HG02571 (cell line): ENCODE measurements around the gene NDEL1.

Experiments
- ATAC-seq: cut with Tn5 transposase; IDR thresholded peaks from one replicate; pipeline ENCODE4 v1.9.1; 2021; ENCODE audit warnings: mild to moderate bottlenecking, moderate library complexity; ENCODE audit not compliant: unreplicated experiment

The NDEL1 gene

DNA sequence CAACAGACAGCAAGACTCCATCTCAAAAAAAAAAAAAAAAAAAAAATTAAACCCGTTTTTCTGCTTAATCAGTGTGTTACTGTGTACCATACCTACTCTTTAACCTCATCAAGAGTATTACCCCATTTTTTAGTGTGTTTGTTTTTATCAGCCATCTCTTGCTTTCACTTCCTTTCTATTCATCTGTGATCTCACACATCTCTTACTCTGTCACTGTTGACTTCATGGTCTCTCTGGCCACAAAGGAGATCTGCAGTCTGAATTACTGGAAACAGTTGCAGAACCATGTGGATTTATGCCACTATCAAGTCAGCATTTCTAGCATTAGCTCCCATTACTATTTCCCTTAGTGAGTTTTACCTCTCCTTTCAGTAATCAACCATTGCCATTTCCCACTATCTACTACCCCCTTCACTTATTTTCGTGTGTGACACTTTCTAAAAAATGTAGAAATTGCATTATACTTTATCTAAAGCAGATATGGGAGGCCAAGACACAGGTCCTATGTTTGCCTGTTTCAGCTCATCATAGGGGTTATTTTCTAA lies 20.1 kb downstream of the NDEL1 start:
- ATAC-seq: no peak

GRCh38 chr17:8458128-8458527 lies 22.4 kb downstream of the NDEL1 start:
- ATAC-seq: no peak

DNA sequence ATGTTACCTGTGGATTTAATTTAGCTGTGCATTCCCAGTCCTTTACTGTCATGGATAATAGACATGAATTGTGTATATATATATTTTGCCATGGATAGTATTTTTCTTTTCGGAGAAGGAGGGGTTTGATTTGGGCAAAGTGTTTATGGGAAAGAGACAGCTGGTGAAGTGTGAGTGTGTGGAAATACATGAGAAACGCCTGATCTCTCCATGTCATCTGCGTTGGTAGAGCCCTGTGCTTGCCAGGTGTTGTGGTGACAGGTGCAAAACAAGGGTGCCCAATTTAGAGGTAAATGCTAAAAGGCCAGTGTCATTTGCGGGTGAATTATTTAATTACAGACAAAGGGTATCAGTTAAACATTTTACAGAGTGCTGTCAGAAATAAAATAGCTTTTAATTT lies 23.4 kb downstream of the NDEL1 start:
- ATAC-seq: no peak

- no peak for ATAC-seq
These were observed 24.1 kb downstream of the NDEL1 start for GRCh38 chr17:8459831-8460230.

GRCh38 chr17:8462564-8462963 lies 26.9 kb downstream of the NDEL1 start:
- no peak for ATAC-seq

DNA sequence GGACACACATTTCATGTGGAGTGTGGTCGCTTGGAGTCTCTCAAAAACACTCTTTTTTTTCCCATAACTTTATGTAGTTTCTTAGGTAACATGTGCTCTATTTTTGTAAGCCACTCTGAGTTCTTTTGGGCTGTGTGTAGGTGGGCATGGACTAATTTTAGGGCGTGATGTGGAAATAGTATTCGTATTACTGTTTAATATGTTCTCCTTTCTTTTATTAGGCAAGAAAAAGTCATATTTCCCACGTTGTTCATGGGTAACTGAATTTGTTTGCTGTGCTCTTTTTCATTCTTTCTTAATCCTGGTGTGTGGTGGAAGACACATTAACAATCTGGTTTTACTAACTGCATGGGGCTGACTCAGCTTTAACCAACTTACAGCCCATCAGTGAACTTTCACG lies 27.4 kb downstream of the NDEL1 start:
- no peak for ATAC-seq

GRCh38 chr17:8464941-8465340 lies 29.3 kb downstream of the NDEL1 start:
- no peak for ATAC-seq

DNA sequence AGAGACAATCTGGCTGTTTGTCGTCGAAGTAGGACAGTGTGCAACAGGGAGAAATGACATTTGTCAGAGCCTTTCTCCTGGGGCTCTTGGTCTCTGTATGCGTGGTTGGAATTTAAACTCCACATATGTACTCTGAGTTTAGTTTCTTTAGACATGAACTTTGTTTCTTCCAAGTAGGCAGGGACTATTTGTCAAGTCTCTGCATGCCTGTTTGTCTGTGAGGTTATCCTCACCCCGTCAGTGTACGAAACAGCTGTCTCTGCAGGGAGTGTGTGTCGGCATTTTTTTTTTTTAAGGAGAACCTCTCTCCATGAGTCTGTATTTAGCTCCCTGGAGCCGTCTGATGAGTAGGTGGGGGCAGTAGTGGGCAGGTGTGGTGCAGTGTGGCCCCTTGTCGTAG lies 29.7 kb downstream of the NDEL1 start:
- no peak for ATAC-seq

- no peak for ATAC-seq
These were observed 30.1 kb downstream of the NDEL1 start for GRCh38 chr17:8465759-8466158.

GRCh38 chr17:8466456-8466855 lies 30.8 kb downstream of the NDEL1 start:
- ATAC-seq: no peak

DNA sequence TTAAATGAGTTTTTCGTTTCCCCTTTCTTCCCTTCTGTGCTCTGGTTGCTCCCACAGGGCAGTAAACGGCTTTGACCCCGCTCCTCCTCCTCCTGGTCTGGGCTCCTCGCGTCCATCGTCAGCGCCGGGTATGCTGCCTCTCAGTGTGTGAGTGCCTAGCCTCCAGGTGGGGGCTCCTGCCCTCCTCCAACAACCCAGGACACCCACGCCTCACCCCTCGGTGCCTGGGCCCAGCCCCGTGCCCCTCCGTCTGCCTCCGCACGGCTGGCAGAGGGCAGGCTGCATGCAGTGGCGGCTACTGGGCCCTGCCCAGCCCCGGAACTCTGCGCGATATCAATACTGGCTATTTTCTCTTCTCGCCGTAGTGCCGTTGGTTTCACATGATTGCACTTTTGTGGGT lies 31.2 kb downstream of the NDEL1 start:
- no peak for ATAC-seq

DNA sequence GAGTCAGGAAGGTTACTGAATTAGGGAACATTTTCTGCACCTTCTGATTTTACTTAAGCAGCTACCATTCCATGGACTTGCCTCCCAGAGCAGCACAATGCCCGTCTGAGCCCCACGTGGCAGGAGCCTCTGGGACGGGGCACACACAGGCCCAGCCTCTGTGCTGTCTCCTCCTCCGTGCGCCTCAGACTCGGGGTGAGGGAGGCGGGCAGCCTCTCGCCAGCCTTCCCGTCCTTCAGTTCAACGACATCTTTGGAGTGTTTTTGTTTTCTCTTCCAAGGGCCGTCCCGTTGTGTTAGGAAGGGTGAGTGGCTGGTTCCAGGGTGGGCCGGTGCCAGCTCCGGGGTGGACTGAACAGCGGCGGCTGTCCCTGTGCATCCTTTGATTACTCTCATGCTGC lies 31.8 kb downstream of the NDEL1 start:
- ATAC-seq: no peak

DNA sequence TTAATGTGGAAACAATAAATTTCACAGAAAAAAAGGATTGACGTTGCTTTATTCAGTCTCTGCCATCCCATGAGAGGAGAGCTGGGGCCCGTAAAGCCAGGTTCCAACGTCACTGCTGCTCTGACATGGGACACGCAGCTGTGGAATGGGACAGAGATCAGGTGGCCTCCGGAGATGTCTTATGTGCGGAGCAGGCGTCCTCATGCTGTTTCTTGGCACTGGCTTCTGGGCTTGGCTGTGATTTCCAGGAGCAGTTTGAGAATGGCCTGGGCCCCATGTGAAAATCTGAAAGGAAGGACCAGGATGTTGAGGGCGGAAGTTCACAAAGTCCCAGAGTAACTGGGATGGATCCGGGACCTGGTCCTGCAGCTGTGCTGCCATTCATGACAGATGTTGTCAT lies 32.4 kb downstream of the NDEL1 start:
- ATAC-seq: no peak

- ATAC-seq: no peak
These were observed 33.3 kb downstream of the NDEL1 start for GRCh38 chr17:8468980-8469379.

GRCh38 chr17:8469964-8470363 lies 34.3 kb downstream of the NDEL1 start:
- no peak for ATAC-seq

GRCh38 chr17:8470447-8471047 lies 34.9 kb downstream of the NDEL1 start:
- ATAC-seq: no peak

DNA sequence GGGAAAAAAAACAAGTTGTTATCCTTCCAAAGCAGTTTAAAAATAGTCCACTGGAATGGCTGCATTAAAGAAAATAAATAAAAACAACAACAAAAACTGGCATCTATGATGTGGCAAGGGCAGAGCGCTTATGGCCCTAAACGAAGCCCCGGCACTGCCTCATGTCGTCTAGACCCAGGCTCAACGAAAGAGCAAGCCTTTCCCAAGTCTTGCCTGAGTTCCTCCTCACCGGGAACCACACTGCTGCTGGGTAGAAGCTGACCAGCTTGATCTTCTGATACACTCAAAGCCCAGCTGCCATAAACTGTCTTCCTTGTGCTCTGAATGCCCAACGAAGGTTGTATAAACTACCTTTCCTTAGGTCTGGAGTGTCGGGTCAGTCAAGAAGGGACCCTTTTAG lies 37.0 kb downstream of the NDEL1 start:
- no peak for ATAC-seq

DNA sequence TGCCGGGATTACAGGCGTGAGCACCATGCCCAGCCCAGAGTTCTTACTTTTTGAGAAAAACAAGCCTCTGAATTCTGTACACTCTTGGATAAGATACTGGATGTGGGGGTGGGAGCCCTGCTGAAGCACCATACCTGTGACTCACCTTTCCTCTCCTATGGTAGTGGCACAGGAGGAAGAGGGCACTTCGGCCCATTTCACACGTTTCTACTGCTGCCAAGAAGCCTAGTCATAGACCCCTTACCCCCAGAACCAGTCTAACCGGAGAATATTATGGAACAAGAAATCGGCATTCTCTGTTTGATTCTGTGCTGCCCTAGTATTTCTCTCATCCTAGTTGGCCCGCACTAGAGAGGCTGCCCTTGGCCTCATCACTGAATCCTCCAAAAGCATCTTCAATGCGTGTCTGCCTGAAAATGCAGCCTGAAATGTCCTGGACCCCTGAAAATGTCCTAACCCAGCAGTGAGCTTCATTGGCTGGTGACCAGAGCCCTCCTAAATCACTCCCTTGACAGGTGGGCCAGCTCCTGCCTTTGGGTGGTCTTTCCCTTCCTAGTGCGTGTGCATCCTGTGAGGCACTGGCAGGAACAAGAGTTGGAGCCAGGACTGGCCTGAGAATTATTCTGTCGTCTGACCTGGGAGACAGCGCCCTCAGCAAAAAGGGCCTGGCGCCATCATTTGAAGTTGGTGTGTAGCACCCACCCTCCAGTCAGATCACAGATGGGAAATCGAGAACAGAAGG lies 37.9 kb downstream of the NDEL1 start:
- ATAC-seq: no peak

- no peak for ATAC-seq
These were observed 39.1 kb downstream of the NDEL1 start for GRCh38 chr17:8474826-8475225.

DNA sequence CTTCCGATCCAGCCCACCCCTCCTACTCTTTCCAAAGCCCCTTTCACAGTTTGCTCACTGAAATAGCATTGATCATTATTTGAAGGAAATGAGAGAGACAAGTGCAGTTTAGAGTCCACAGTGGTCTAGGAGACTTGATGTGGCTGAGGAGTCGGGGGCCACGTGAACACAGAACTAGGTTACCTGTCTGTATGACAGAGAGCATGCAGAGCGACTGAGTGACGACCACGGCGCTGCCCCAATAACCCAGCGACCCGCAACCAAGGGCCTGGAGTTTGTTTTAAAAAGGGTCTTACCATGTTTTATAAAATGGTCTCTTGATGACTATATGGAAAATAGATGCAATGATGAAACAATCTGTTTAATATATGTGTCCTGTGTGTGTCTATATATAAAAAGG lies 39.5 kb downstream of the NDEL1 start:
- ATAC-seq: no peak

DNA sequence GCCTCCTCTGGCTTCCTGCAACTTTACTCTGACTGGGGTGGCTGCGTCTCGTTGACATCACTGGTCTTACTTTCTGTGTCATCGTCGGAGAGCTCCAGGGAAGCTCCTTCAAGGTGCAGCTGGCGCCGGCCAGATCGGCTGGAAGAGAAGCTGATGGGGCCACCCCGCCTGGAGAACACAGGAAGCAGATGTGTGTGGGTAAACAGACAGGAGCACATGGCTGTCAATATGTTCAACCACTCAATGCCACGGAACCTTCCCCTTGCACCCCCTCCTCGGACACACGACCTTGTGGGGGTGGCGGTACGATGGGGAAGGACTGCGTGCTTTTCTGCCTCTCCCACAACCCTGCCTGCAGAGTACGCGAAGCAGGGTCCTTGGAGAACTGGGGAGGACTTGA lies 40.1 kb downstream of the NDEL1 start:
- ATAC-seq: no peak

DNA sequence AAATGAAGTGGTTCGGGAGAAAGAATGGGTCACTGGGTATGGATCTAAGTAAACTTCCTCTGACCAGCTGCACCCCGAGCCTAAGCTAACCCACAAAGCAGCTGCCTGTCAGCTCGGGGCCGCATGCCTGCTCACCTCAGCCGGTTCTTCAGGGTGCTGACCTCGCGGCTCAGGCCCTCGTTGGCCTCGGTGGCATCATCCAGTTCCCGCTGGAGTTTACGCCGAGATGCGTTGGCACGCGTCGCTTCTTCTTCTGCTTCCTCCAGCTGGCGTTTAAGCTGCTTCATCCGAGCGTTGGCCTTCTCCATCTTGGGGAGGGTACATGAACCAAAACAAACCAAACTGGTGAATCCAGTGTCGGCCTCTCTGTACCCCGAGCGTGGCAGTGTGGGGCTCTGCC lies 41.1 kb downstream of the NDEL1 start:
- ATAC-seq: no peak

GRCh38 chr17:8477171-8477570 lies 41.5 kb downstream of the NDEL1 start:
- ATAC-seq: no peak
